ENCODE data around the gene DYDC1.

DNA sequence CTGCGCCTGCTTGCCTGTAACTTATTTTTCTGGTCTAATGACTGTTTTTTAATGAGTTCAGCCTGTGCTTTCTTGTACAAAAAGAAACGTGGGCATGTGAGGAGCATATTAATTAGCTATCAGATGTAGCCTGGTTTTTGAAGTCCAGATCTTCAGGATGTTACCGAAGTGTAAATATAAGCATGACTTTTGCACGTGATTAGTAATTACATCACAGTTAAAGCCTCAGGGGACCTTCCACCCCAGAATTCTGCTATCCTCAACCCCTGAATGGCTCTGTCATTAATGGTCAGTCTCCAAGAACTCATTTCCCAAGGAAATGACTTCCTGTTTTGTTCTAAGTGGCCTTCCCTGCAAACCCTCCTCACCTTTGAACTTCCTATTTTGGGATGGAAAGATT is 49.6 kb upstream of the DYDC1 start:
- no peak for TF ChIP-seq CTCF (conservative IDR thresholded peaks at IDR 0.05; ENCODE audit: low read depth in 2 of 2)
- TF ChIP-seq STAT1 (IDR thresholded peaks at IDR 0.05; ENCODE audit: unreplicated experiment), result no peak
- TF ChIP-seq EZH2 (IDR thresholded peaks at IDR 0.05; ENCODE audit: low read depth, unreplicated experiment), result no peak

All from GM23338 (cell line).